Central memory CD8-positive, alpha-beta T cell (primary cell): ENCODE results near the gene NELFA.

Experiments
- ATAC-seq: fragments of 150-1000 bp; cut with Tn5 transposase; replicated peaks from 2 replicates; pipeline ENCODE4 v1.10.0; 2022; ENCODE audit warnings: mild to moderate bottlenecking, moderate FRiP score, moderate number of reproducible peaks; ENCODE audit not compliant: poor library complexity, severe bottlenecking; ENCODE audit errors: extremely low read depth
- DNase-seq, 2 donors: peaks; one replicate each; pipeline ENCODE4 v3.0.0; 2021; ENCODE audit warnings: low spot score in 2 of 2
- H3K27ac Mint-ChIP-seq: one replicate; pipeline ENCODE4 v1.8.0; 2022; ENCODE audit warnings: low read depth, mild to moderate bottlenecking, moderate library complexity, mixed read lengths
- H3K27me3 Mint-ChIP-seq: one replicate; pipeline ENCODE4 v1.8.0; 2022; ENCODE audit warnings: mixed read lengths
- H3K36me3 Mint-ChIP-seq: one replicate; pipeline ENCODE4 v1.8.0; 2022; ENCODE audit warnings: mild to moderate bottlenecking, moderate library complexity, mixed read lengths; ENCODE audit not compliant: insufficient read depth
- H3K4me1 Mint-ChIP-seq: one replicate; pipeline ENCODE4 v1.8.0; 2022; ENCODE audit warnings: mixed read lengths
- H3K4me3 Mint-ChIP-seq: one replicate; pipeline ENCODE4 v1.8.0; 2022; ENCODE audit warnings: mild to moderate bottlenecking, moderate library complexity, mixed read lengths
- H3K9me3 Mint-ChIP-seq: one replicate; pipeline ENCODE4 v1.8.0; 2022; ENCODE audit warnings: mixed read lengths

The NELFA gene

DNA sequence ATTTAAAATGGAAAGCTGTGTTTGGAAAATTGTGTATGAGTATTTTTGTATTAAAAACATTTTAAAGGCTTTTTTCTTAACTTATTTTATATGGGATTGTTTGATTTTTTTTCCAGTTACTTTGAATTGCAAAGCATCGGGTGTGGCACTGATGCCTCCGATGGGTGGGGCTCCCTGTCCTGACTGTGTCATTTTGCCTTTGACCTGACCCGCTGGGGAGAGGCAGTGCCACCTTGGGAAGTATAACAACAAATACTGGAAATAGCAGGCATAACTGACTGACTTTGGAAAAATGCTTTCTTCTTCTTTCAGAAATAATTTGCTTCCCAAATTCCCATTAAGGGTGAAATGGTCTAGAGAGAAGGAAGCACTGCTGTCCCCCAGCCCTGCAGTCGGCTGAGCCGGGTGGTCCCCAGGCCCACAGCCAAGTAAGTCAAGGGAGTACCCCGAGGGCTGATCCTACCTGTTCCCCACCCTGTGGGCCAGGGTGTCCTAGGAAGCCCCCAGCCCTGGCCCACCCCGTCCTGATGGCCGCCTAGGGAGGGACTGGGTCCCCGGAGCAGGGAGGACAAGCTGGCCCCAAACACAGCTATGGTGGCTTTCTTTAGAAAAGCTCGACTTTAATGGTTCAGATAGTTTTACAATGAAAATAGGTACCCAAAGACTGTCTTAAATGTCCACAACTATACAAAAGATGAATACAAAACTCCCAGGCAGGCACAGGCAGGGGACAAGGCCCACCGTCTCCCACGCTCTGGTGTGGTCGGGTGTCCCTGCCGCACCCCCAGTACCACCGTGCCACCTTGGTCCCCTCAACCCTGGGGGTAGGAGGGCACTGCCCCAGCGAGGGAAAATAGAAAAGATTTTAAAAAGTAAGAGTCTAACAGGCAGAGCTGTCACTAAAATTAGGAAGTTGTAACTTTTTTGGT lies 26.4 kb downstream of the NELFA start:
- ATAC-seq (no peak), DNase-seq (no peak)
- Mint-ChIP-seq H3K27me3 (no peaks in the 10 kb centered on the region), H3K4me3 (no peak overlapping the region), H3K27ac (peak overlapping the region; percentile 51), H3K4me1 (no peaks in the 10 kb centered on the region), H3K36me3 (peaks cover 51% of the 10 kb centered on the region), H3K9me3 (no peaks in the 10 kb centered on the region)

DNA sequence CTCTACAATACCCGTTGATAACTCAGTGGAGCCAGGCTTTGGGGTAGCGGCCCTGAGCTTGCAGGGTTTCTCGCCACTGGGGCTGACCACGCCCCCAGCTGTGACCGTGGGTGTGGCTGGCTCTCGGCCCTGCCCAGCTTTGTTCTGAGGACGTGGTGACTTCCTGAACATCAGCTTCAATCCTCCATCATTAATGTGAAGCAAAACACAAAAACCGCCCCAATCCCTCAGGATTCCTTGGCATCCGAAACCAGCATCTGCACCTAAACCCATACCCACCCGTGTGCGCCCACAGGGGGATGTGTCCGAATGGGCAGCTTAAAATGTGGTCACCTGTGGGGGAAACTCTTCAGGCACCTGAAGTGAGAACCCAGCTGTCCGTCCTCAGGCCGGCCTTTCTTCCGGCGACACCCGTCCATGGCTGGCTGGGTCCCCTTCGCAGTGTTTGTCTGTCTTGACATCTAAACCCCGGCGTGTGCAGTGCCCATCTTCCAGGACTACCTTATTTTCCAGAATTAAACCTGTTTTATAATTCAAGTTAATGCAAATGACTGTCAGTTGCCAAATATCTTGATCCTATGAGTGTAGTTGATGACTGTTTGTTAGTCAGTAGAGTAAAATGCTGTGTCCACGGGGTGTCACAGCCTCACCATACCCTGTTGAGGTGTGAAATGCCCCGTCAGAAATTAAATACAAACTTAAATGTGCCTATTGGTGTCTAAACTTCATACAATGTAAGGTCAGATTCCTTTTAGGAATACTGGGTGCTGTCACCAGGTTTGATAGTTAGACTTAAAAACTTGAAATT lies 27.3 kb downstream of the NELFA start:
- no peak for ATAC-seq

DNA sequence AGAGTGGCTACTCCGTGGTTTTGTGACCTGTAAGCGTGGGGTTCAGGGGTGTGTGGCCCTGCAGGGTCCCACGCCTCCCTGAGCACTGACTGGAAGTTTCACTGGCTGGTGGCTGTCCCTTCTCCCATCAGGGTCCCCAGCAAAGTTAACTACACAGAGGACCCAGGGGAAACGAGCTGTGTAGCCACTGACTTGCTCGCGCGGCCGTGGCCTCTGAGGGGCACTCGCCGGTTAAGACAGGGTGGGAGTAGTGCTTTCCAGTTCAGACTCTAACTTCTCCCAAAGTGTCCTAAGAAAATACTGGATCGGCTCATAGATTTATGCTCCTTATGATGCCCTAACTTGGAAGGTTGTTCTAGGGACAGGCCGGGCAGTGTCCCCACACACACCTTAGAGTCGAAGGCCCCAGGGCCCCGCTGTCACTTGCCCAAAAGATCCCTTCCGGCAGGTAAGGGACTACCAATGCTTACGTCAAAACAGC lies 28.2 kb downstream of the NELFA start:
- Mint-ChIP-seq H3K27me3 (no peaks in the 10 kb centered on the region), H3K4me3 (no peak overlapping the region), H3K9me3 (no peaks in the 10 kb centered on the region), H3K27ac (peak overlapping the region; percentile 29), H3K4me1 (no peaks in the 10 kb centered on the region), H3K36me3 (peaks cover 54% of the 10 kb centered on the region)
- DNase-seq (no peak), ATAC-seq (no peak)

More for the DNA sequence above, 27.3 kb downstream of the NELFA start:
- no peaks in the 10 kb centered on the region for H3K27me3 Mint-ChIP-seq
- DNase-seq: no peak
- peak overlapping the region; percentile 29 for H3K27ac Mint-ChIP-seq
- no peaks in the 10 kb centered on the region for H3K9me3 Mint-ChIP-seq
- peaks cover 55% of the 10 kb centered on the region for H3K36me3 Mint-ChIP-seq
- H3K4me1 Mint-ChIP-seq: no peaks in the 10 kb centered on the region
- H3K4me3 Mint-ChIP-seq: no peak overlapping the region

DNA sequence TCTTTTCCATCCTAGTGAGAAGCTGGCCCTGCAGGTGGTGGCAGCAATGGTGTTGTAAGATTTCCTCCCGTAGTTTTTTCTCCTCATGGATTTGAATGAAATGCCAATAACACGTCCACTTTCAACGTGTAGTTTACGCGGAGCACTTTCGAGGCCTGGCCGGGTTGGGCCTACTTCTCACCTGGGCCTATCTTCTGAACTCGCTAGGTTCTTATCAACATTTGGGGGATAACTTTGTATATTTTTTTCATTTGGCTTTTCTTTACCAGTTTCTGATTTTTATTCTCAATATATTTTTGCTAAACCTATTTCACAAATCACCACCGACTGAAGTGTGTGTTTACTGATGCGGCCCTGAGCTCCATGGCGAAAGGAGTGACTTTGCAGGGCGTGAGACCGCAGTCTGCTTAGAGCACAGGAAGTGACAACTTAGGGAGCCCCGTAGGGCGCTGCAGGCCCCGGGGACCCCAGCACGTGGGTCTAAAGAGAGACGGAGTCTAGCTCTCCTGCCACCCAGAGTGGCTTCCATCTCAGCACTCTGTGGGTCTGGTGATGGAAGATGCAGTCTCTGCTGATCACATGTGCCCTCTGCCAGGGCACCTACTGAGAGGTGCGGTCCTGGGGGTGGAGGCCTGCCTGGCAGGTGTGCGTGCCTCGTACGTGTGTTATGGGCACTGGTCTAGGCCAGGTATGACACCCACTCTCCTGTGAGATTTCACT lies 29.1 kb downstream of the NELFA start:
- ATAC-seq: no peak
- Mint-ChIP-seq H3K9me3 (no peaks in the 10 kb centered on the region), H3K27ac (peak overlapping the region; percentile 29), H3K36me3 (peaks cover 52% of the 10 kb centered on the region), H3K4me3 (no peak overlapping the region), H3K27me3 (no peaks in the 10 kb centered on the region), H3K4me1 (no peaks in the 10 kb centered on the region)
- no peak for DNase-seq

DNA sequence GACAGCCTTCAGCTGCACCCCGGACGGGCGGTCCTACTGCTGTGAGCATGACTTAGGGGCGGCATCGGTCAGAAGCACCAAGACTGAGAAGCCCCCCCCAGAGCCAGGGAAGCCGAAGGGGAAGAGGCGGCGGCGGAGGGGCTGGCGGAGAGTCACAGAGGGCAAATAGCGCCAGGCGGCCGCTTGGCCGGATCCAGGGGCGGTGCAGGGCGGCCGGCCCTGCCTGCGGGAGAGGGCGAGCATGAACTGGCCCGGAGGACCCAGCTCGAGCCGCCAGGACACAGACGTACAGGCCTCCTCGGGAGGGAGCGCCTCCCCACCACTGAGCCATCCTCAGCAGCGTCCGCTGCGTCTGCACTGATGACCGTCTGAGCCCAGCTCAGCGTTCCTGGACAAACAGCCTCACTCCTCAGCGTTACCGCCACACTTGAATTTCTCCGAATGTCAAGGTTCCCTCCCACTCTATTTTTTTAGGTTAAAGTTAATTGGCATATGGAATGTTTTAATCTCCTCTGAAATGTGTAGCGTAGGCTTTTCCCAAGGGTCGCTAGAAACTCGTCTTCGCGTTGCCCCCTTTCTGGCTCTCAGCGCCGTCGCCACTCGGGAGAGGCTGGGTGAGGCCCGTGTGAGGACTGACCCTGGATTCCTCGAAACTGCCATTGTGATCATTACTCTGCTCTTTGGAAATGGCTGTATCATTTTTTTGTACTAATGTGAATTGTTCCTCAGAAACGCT lies 29.9 kb downstream of the NELFA start:
- DNase-seq (no peak), ATAC-seq (no peak)
- H3K9me3 Mint-ChIP-seq: no peaks in the 10 kb centered on the region
- no peaks in the 10 kb centered on the region for H3K4me1 Mint-ChIP-seq
- H3K27ac Mint-ChIP-seq: no peak overlapping the region
- peaks cover 49% of the 10 kb centered on the region for H3K36me3 Mint-ChIP-seq
- H3K27me3 Mint-ChIP-seq: no peaks in the 10 kb centered on the region
- H3K4me3 Mint-ChIP-seq: no peak overlapping the region

DNA sequence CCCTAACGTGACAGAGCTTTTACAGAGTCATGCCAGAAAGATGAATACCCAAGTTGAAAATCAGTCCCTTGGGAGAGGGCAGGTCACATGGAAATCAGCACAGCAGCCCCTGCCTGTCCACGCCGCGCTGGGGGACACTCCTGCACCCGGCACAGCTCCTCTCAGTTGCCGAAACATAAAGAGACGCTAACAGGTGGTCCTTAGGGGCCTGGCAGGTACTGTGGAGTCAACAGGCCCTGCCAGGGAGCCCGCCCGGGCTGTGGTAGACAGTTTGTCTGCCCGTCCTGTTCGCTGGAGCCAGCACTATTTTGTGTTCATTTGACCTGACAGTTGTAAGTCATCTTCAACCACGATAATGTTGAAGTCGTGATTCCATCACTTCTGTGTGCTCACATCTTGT lies 30.5 kb downstream of the NELFA start:
- H3K27ac Mint-ChIP-seq: no peak overlapping the region
- H3K9me3 Mint-ChIP-seq: no peaks in the 10 kb centered on the region
- H3K27me3 Mint-ChIP-seq: no peaks in the 10 kb centered on the region
- no peak overlapping the region for H3K4me3 Mint-ChIP-seq
- no peak for DNase-seq
- H3K36me3 Mint-ChIP-seq: peaks cover 44% of the 10 kb centered on the region
- ATAC-seq: no peak
- no peaks in the 10 kb centered on the region for H3K4me1 Mint-ChIP-seq

DNA sequence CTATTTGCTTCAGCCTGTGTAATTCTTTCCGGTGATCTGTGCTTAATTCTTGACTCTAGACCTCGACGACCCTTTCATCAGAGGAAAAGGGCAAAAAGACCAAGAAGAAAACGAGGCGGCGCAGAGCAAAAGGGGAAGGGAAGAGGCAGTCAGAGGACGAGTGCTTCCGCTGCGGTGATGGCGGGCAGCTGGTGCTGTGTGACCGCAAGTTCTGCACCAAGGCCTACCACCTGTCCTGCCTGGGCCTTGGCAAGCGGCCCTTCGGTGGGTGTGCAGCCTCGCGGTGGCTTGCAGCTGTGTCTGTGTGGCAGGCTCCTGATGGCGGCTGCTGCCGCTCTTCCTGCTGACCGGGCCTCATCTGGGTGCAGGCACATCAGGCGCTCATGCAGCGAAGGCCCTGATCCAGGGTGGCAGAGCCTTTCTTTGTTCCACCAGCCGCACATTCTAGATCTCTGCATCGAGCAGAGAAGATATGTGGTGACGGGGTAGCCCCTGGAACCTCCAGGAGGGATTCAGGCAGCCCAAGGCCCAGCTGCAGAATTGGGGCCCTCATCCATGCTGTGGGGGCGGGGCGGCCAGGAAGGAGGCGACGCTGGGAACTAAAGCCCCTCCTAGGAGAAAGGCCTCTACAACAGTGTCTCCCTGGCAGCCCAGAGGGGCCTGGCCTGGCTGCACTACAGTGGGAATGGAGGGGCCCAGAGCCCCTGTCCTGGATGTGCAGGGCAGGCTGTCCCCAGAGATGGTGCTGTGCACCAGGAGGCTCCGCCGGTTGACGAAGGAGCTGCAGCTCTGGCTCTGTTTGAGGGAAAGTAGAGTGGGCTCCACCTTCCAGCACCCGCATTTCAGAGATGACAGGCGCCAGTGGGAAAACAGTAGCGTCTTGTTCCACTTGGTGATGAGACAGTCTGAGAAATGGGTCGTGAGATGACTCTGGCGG lies 32.1 kb downstream of the NELFA start:
- H3K4me3 Mint-ChIP-seq: no peak overlapping the region
- DNase-seq: no peak
- no peaks in the 10 kb centered on the region for H3K9me3 Mint-ChIP-seq
- no peak for ATAC-seq
- no peaks in the 10 kb centered on the region for H3K27me3 Mint-ChIP-seq
- peaks cover 37% of the 10 kb centered on the region for H3K36me3 Mint-ChIP-seq
- H3K4me1 Mint-ChIP-seq: no peaks in the 10 kb centered on the region
- no peak overlapping the region for H3K27ac Mint-ChIP-seq

DNA sequence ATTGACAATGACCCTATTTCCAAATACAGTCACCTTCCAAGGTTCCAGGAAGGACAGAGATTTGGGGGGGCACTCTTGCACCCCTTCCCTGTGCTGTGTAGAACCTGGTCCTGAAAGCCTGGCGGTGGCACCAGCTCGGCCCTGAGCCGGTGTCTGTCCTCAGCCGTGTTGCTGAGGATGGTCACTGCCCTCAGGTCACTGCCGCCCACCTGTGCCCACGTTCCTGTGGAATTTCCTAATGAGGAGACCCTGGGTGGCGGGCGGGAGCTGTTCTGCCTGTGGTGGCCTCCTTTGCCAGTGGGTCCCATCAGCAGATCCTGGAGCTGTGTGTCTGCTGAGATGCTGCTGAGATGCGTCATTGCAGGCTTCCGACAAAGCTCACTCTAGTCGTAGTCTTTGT lies 32.9 kb downstream of the NELFA start:
- Mint-ChIP-seq H3K36me3 (peaks cover 32% of the 10 kb centered on the region), H3K4me3 (no peak overlapping the region), H3K4me1 (no peaks in the 10 kb centered on the region), H3K9me3 (no peaks in the 10 kb centered on the region), H3K27me3 (no peaks in the 10 kb centered on the region), H3K27ac (no peak overlapping the region)
- no peak for ATAC-seq
- DNase-seq: no peak

DNA sequence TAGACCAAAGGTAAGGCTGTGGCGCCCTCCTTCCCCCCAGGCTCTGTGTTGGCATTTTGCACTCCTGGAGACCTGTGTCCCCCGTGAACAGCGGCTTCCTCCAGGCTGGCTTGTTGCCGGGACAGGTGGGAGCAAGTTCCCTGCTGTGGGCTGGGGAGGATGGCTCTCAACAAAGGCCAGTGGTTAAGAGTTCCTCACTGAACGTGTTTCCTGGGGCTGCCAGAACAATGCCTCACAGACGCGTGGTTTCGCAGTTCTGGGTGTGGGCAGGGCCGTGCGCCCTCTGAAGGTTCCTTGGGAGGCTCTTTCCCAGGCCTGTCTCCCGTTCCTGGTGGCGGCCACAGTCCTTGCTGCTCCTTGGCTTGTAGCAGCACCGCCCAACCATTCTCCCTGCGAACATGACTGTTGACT lies 33.4 kb downstream of the NELFA start:
- DNase-seq (no peak), ATAC-seq (no peak)
- no peak overlapping the region for H3K27ac Mint-ChIP-seq
- no peaks in the 10 kb centered on the region for H3K27me3 Mint-ChIP-seq
- H3K9me3 Mint-ChIP-seq: no peaks in the 10 kb centered on the region
- H3K4me3 Mint-ChIP-seq: no peak overlapping the region
- H3K36me3 Mint-ChIP-seq: peaks cover 30% of the 10 kb centered on the region
- H3K4me1 Mint-ChIP-seq: no peaks in the 10 kb centered on the region

DNA sequence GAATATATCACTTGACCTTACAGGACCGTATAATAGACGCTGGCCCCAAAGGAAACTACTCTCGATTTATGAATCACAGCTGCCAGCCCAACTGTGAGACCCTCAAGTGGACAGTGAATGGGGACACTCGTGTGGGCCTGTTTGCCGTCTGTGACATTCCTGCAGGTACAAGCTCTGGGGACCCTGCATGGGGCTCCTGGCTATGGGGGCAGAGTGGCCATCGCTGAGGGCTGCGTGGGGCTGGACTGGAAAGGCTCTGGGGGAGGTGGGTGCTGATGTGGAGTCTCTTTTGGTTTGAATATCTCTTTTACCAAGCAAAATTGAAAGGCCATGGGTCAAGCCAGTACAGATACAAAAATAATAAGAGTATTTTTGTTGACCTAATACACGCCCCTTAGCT lies 33.9 kb downstream of the NELFA start:
- H3K36me3 Mint-ChIP-seq: peaks cover 24% of the 10 kb centered on the region
- H3K27me3 Mint-ChIP-seq: no peaks in the 10 kb centered on the region
- no peaks in the 10 kb centered on the region for H3K9me3 Mint-ChIP-seq
- DNase-seq: no peak
- H3K27ac Mint-ChIP-seq: no peak overlapping the region
- no peak overlapping the region for H3K4me3 Mint-ChIP-seq
- H3K4me1 Mint-ChIP-seq: no peaks in the 10 kb centered on the region
- no peak for ATAC-seq

DNA sequence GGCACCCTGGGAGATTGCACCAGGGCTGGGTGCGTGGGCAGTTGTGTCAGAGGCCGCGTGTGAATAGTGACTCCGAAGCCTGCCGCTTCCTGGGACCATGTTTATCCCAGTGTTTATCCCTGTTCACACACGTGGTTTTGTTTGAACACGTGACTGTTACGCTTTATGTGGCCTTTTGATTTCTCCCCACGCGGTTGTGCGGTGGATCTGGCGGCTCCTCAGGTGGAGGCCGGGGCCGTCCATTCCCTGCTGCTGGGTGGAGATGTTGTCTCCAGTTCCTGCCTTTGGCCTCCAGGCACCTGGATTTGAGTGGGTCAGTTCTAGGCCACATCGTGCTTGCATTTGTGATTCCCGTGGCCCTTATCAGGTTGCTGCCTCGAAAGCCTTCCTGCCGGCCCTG lies 35.1 kb downstream of the NELFA start:
- Mint-ChIP-seq H3K36me3 (peaks cover 22% of the 10 kb centered on the region), H3K4me3 (no peak overlapping the region), H3K9me3 (no peaks in the 10 kb centered on the region), H3K4me1 (no peaks in the 10 kb centered on the region), H3K27me3 (no peaks in the 10 kb centered on the region), H3K27ac (peak overlapping the region; percentile 59)
- ATAC-seq (no peak), DNase-seq (no peak)
